ENCODE data around the gene NELL2. TPM values are rescaled to one million over a fixed set of nuclear protein-coding genes. Genes with fewer than 3 reads are reported as not detected.

The NELL2 gene
- total RNA-seq, 2 experiments from 2014 or later, result 0.95 to 1.8 TPM

GRCh38 chr12:44774815-44775411 is 101.2 kb downstream of the NELL2 start:
- H3K4me3 ChIP-seq (ENCODE audit: low read depth, low read length, poor library complexity, severe bottlenecking), result no peak overlapping the region
- H3K9me3 ChIP-seq (ENCODE audit: low read length), result no peaks in the 10 kb centered on the region
- ChIA-PET POLR2A (interaction anchor here (0.7 kb wide), 1 partner anchor 35 kb away, joined by 4 read pairs; no protein-coding TSS in a partner anchor), CTCF (ENCODE audit: unreplicated experiment) (no interaction called here)
- no peak overlapping the region for H3K4me2 ChIP-seq (ENCODE audit: low read length)
- H3K36me3 ChIP-seq (ENCODE audit: insufficient read depth, low read length), result no peaks in the 10 kb centered on the region
- H3K9me2 ChIP-seq (ENCODE audit: insufficient read depth, low read length), result no peaks in the 10 kb centered on the region
- no peak overlapping the region for H2AFZ ChIP-seq (ENCODE audit: low read length)
- H3K27ac ChIP-seq (ENCODE audit: low read depth, low read length, poor library complexity, severe bottlenecking), result no peak overlapping the region
- no peaks in the 10 kb centered on the region for H4K20me1 ChIP-seq (ENCODE audit: insufficient read depth, low read length)
- H3K4me1 ChIP-seq (ENCODE audit: insufficient read depth, low read length, poor library complexity, severe bottlenecking), result no peaks in the 10 kb centered on the region
- TF ChIP-seq CTCF (conservative IDR thresholded peaks at IDR 0.05; ENCODE audit: low read length), result peak; percentile 93
- TF ChIP-seq EZH2phosphoT487 (IDR thresholded peaks at IDR 0.05; ENCODE audit: borderline replicate concordance, low read depth, low read length), result no peak
- DNase-seq (ENCODE audit: low spot score), result peak; percentile 47
- BruUV-seq (replicated peaks), result no TSS peak
- intact Hi-C loops (cut with micrococcal nuclease; ENCODE audit: unreplicated experiment), result loop anchor here (2.0 to 5.0 kb wide), 2 partner anchors 97 to 156 kb away; no protein-coding TSS in a partner anchor
- no peaks in the 10 kb centered on the region for H3K79me2 ChIP-seq (ENCODE audit: insufficient read depth, low read depth, low read length)

- Histone ChIP-seq H3K27ac (ENCODE audit: low read depth, low read length, poor library complexity, severe bottlenecking) (no peak overlapping the region), H2AFZ (ENCODE audit: low read length) (no peak overlapping the region), H3K9me3 (ENCODE audit: low read length) (no peaks in the 10 kb centered on the region), H3K36me3 (ENCODE audit: insufficient read depth, low read length) (no peaks in the 10 kb centered on the region), H3K4me3 (ENCODE audit: low read depth, low read length, poor library complexity, severe bottlenecking) (no peak overlapping the region), H3K79me2 (ENCODE audit: insufficient read depth, low read depth, low read length) (no peaks in the 10 kb centered on the region), H4K20me1 (ENCODE audit: insufficient read depth, low read length) (no peaks in the 10 kb centered on the region), H3K4me1 (ENCODE audit: insufficient read depth, low read length, poor library complexity, severe bottlenecking) (no peaks in the 10 kb centered on the region), H3K9me2 (ENCODE audit: insufficient read depth, low read length) (no peaks in the 10 kb centered on the region), H3K4me2 (ENCODE audit: low read length) (no peak overlapping the region)
- POLR2A ChIA-PET, result interaction anchor here (1.5 kb wide), 1 partner anchor 10 kb away, joined by 5 read pairs; no protein-coding TSS in a partner anchor
- no peak for TF ChIP-seq EZH2phosphoT487 (IDR thresholded peaks at IDR 0.05; ENCODE audit: borderline replicate concordance, low read depth, low read length)
- no peak for TF ChIP-seq CTCF (conservative IDR thresholded peaks at IDR 0.05; ENCODE audit: low read length)
- no peak for DNase-seq (ENCODE audit: low spot score)
- BruUV-seq (replicated peaks), result no TSS peak
- CTCF ChIA-PET (ENCODE audit: unreplicated experiment), result no interaction called here
- intact Hi-C loops (cut with micrococcal nuclease; ENCODE audit: unreplicated experiment), result no loop called here
Measured at GRCh38 chr12:44771485-44772021, 104.6 kb downstream of the NELL2 start.

DNA sequence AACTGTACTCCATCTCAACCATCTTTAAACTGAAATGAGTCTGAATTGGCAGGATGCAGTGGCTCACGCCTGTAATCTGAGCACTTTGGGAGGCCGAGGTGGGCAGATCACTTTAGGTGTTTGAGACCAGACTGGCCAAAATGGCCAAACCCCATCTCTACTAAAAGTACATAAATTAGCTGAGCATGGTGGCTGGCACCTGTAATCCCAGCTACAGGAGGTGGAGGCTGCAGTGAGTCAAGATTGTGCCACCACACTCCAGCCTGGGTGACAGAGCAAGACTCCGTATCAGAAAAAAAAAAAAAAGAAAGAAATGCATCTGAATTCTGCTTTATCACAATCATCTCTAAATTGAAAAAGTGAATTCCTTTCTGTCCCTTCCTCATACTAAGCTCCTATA is 110.3 kb downstream of the NELL2 start:
- Histone ChIP-seq H3K9me2 (ENCODE audit: insufficient read depth, low read length) (no peaks in the 10 kb centered on the region), H3K79me2 (ENCODE audit: insufficient read depth, low read depth, low read length) (no peaks in the 10 kb centered on the region)
- CTCF ChIA-PET (ENCODE audit: unreplicated experiment), result no interaction called here

More for the DNA sequence above, 110.3 kb downstream of the NELL2 start:
- POLR2A ChIA-PET, result interaction anchor here (0.7 to 1.3 kb wide), 5 partner anchors 17 to 141 kb away, joined by 3 to 4 read pairs (median 3); no protein-coding TSS in a partner anchor
- no peak for DNase-seq (ENCODE audit: low spot score)
- Histone ChIP-seq H2AFZ (ENCODE audit: low read length) (no peak overlapping the region), H4K20me1 (ENCODE audit: insufficient read depth, low read length) (no peaks in the 10 kb centered on the region), H3K4me3 (ENCODE audit: low read depth, low read length, poor library complexity, severe bottlenecking) (no peak overlapping the region), H3K4me1 (ENCODE audit: insufficient read depth, low read length, poor library complexity, severe bottlenecking) (no peaks in the 10 kb centered on the region), H3K36me3 (ENCODE audit: insufficient read depth, low read length) (no peaks in the 10 kb centered on the region), H3K27ac (ENCODE audit: low read depth, low read length, poor library complexity, severe bottlenecking) (no peak overlapping the region), H3K4me2 (ENCODE audit: low read length) (no peak overlapping the region), H3K9me3 (ENCODE audit: low read length) (no peaks in the 10 kb centered on the region)
- 0 out of 2 replicates have a peak, but pooled peaks have one; percentile 12 for TF ChIP-seq CTCF (conservative IDR thresholded peaks at IDR 0.05; ENCODE audit: low read length)
- TF ChIP-seq EZH2phosphoT487 (IDR thresholded peaks at IDR 0.05; ENCODE audit: borderline replicate concordance, low read depth, low read length), result no peak
- intact Hi-C loops (cut with micrococcal nuclease; ENCODE audit: unreplicated experiment), result no loop called here
- BruUV-seq (replicated peaks), result no TSS peak

Data from OCI-LY7 (cell line).